Esophagus muscularis mucosa (tissue), 4 donors: ENCODE data around the gene MRPL51. TPM values are rescaled to one million over a fixed set of nuclear protein-coding genes. Genes with fewer than 3 reads are reported as not detected.
A peak's percentile ranks its signal among the peaks of the same experiment; 100 is the strongest.

ENCODE experiments used
- DNase-seq: peaks from one replicate; pipeline ENCODE4 v3.0.0-alpha.2; 2017; ENCODE audit errors: extremely low spot score
- H3K27ac ChIP-seq, 4 donors: fragments of 200-600 bp; sonication (generic); replicated peaks in 1 of 4; 1 replicate in 3 of 4; 2 replicates in 1 of 4; pipeline ENCODE4 v1.5.1; 2016 to 2019; ENCODE audit warnings: mild to moderate bottlenecking in 1 of 4
- H3K27me3 ChIP-seq, 4 donors: fragments of 200-600 bp; sonication (generic); one replicate each; pipeline versions ENCODE4 v1.5.1 to v1.6.0; 2016 to 2019
- H3K36me3 ChIP-seq, 4 donors: fragments of 200-600 bp; sonication (generic); one replicate each; pipeline ENCODE4 v1.5.1; 2016 to 2019
- H3K4me1 ChIP-seq, 4 donors: fragments of 200-600 bp; sonication (generic); one replicate each; pipeline ENCODE4 v1.5.1; 2016 to 2019
- H3K4me3 ChIP-seq, 4 donors: fragments of 200-600 bp; sonication (generic); 1 replicate in 2 of 4; 2 replicates in 2 of 4; pipeline ENCODE4 v1.5.1; 2016 to 2019; ENCODE audit warnings: mild to moderate bottlenecking in 4 of 4, moderate library complexity in 1 of 4
- H3K9me3 ChIP-seq, 4 donors: fragments of 200-600 bp; sonication (generic); 1 replicate in 3 of 4; 2 replicates in 1 of 4; pipeline ENCODE4 v1.5.1; 2016 to 2019
- CTCF ChIP-seq, 3 experiments: fragments of 200-600 bp in 2 of 3; fragments of 450-650 bp in 1 of 3; sonication (generic) in 2 of 3; IDR thresholded peaks; one replicate each; pipeline ENCODE4 v1.5.1; 2017 to 2019; ENCODE audit warnings: antibody characterized with exemption in 3 of 3, mild to moderate bottlenecking in 2 of 3, moderate library complexity in 1 of 3
- EP300 ChIP-seq: sonication (generic); formaldehyde crosslinking; IDR thresholded peaks from one replicate; pipeline ENCODE4 v1.6.1; 2017; ENCODE audit warnings: antibody characterized with exemption
- POLR2A ChIP-seq: fragments of 450-650 bp; IDR thresholded peaks from one replicate; pipeline ENCODE4 v1.6.1; 2017; ENCODE audit warnings: antibody characterized with exemption, moderate library complexity, mild to moderate bottlenecking, low read depth
- POLR2AphosphoS5 ChIP-seq, 2 donors: sonication (generic); formaldehyde crosslinking; IDR thresholded peaks; one replicate each; pipeline ENCODE4 v1.6.1; 2017; ENCODE audit warnings: antibody characterized with exemption in 2 of 2
- WGBS: methylation state at CpG from one replicate; pipeline ENCODE4 v1.1.5; 2018; 5-methylcytosine and 5-hydroxymethylcytosine counted together
- intact Hi-C: fragments of 100-400 bp; cut with DNase I; formaldehyde crosslinking; loops from one replicate; pipeline ENCODE4 v1.15.1; 2023
- total RNA-seq, 4 donors: library from RNA; depleted of rRNA; stranded (reverse); fragments of >200 nt; gene quantifications; one replicate each; pipeline versions ENCODE4 v1.1.0 to v1.2.1, GENCODE V29; 2016

The MRPL51 gene
- total RNA-seq: 100 to 1,000 TPM in 1 of 4 donors, 10 to 100 TPM in 3; 62.3 to 105 (median 81.3) TPM

- no peak for TF ChIP-seq EP300
- no peak for TF ChIP-seq CTCF (IDR thresholded peaks at IDR 0.05)
- peak; percentile 94 to 97 for TF ChIP-seq POLR2AphosphoS5 (IDR thresholded peaks at IDR 0.05)
- peak; percentile 59 for TF ChIP-seq POLR2A
- 2% methylated on average over 14 of the region's 39 CpGs for WGBS
- Histone ChIP-seq H3K36me3 (peaks cover 0 to 37% (median 31%) of the 10 kb centered on the region in 4 donors), H3K4me1 (peaks cover 22 to 36% (median 26%) of the 10 kb centered on the region in 4 donors), H3K4me3 (peak within 1 kb of the TSS; percentile 61 to 85 (median 80)), H3K9me3 (no peaks in the 10 kb centered on the region), H3K27ac (peak within 1 kb of the TSS; percentile 92 to 96 (median 96)), H3K27me3 (no peaks in the 10 kb centered on the region)
- DNase-seq: peak; percentile 99
- intact Hi-C loops: no loop called here
These were observed at the start of gene MRPL51 for GRCh38 chr12:6492838-6493496. TSS of gene MRPL51 (minus strand) at chr12:6493262. CDS start at chr12:6493136, 126 bp downstream.

DNA sequence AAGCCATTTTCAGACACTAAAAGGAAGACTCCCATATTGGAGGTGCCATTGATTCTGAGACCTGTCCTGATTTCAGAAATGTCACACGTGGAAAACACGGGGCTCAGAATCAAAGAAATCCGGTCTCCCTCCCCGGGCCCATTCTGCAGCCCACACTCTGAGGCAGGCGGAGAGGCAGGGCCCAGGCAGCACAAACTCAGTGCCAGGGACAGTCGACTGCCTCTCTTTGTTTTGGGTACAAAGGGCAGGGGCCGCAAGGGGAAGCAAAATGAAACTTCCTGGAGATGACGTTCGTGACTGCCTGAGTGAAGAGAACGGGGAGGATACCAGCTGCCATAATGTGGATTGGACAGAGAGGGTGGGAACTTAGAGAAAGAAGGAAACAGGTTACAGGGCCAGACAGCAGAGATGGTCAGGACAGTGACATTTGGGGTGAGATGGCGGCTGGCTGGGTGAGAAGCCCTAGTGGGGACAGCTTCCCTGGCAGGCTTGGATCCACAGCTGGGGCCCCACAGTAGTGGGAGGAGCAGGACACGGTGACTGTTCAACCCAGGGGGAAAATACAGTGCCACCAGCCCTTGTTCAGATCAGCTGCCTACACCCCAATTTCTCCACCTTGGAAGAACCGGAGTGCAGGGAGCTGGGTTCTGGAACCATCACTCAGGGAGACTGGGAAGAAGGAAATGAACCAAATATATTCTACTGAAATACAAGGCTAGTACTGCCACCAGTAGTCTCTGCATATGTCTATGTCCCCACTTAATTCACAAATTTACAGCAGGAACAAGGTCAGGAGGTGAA is 49.3 kb upstream of the MRPL51 start:
- Histone ChIP-seq H3K4me1 (peaks cover 33 to 44% (median 38%) of the 10 kb centered on the region in 4 donors), H3K4me3 (no peak overlapping the region), H3K27me3 (no peaks in the 10 kb centered on the region), H3K27ac (peak overlapping the region in 2 of 4 donors; percentile 80 to 93), H3K36me3 (peaks cover 18 to 79% (median 69%) of the 10 kb centered on the region in 4 donors), H3K9me3 (no peaks in the 10 kb centered on the region)
- intact Hi-C loops: no loop called here
- 86% methylated on average over 13 of the region's 13 CpGs for WGBS
- DNase-seq: no peak
- no peak for TF ChIP-seq POLR2AphosphoS5 (IDR thresholded peaks at IDR 0.05)
- no peak for TF ChIP-seq EP300
- no peak for TF ChIP-seq CTCF (IDR thresholded peaks at IDR 0.05)
- TF ChIP-seq POLR2A: no peak

- WGBS: 82% methylated on average over 26 of the region's 26 CpGs
- peak overlapping the region; percentile 80 to 93 (median 84) for H3K27ac ChIP-seq
- H3K4me1 ChIP-seq: peaks cover 41 to 50% (median 45%) of the 10 kb centered on the region in 4 donors
- no peak for TF ChIP-seq CTCF (IDR thresholded peaks at IDR 0.05)
- TF ChIP-seq POLR2AphosphoS5 (IDR thresholded peaks at IDR 0.05): no peak
- TF ChIP-seq POLR2A: no peak
- no peak for TF ChIP-seq EP300
- no peak overlapping the region for H3K4me3 ChIP-seq
- intact Hi-C loops: no loop called here
- H3K9me3 ChIP-seq: no peaks in the 10 kb centered on the region
- H3K36me3 ChIP-seq: peaks cover 27 to 79% (median 69%) of the 10 kb centered on the region in 4 donors
- H3K27me3 ChIP-seq: no peaks in the 10 kb centered on the region
- no peak for DNase-seq
These were observed 48.5 kb upstream of the MRPL51 start for GRCh38 chr12:6541371-6542165.

DNA sequence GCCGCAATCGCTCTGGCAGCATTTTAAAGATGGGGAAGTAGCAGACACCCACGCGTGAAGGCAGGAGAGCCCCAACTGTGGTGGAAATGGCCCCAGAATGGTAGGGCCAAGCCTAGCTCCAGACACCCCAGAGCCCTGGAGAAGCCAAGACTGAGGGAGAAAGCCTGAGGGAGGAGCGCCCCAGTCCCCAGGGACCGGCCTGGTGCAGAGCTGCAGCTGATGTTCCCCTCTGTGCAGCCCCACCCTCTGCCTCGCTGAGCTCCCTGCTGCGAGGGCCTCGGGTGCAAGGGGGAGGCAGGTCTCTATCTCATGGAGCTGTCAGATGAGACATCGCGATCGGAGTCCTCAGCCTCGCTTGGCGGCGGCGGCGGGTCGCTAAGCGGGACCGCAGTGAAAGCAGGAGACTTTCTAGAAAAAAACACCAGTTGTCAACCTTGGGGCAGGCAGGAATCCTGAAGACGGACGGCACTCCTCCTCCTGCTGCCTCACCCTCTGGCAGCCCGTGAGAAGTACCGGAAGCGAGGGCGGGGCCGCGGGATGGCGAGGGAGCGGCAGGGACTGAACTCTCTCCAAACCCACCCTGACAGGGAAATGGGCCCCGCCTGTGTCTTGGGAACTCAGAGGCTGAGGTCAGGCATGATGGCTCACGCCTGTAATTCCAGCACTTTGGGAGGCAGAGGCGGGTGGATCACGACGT is 47.3 kb upstream of the MRPL51 start:
- no peaks in the 10 kb centered on the region for H3K27me3 ChIP-seq
- no peaks in the 10 kb centered on the region for H3K9me3 ChIP-seq
- peaks cover 51 to 63% (median 57%) of the 10 kb centered on the region in 4 donors for H3K4me1 ChIP-seq
- H3K4me3 ChIP-seq: peak overlapping the region; percentile 17 to 39 (median 29)
- intact Hi-C loops: no loop called here
- DNase-seq: peak; percentile 98
- TF ChIP-seq CTCF (IDR thresholded peaks at IDR 0.05) (no peak), EP300 (no peak), POLR2A (peak; percentile 38), POLR2AphosphoS5 (IDR thresholded peaks at IDR 0.05) (peak; percentile 77 to 82)
- 3% methylated on average over 15 of the region's 35 CpGs for WGBS
- H3K36me3 ChIP-seq: peaks cover 30 to 74% (median 67%) of the 10 kb centered on the region in 4 donors
- H3K27ac ChIP-seq: peak overlapping the region; percentile 80 to 93 (median 84)
